Stomach (tissue), 4 donors: ENCODE results near the gene PHF21A.

Experiments used
- CTCF ChIP-seq, 7 experiments: fragments of 450-650 bp in 4 of 7; fragments of 200-600 bp in 3 of 7; sonication (generic) in 3 of 7; IDR thresholded peaks; one replicate each; pipeline ENCODE4 v1.5.1; 2016 to 2019; ENCODE audit warnings: antibody characterized with exemption in 7 of 7, control low read depth in 2 of 7, mild to moderate bottlenecking in 1 of 7
- EP300 ChIP-seq: sonication (generic); formaldehyde crosslinking; IDR thresholded peaks from one replicate; pipeline ENCODE4 v1.6.1; 2017; ENCODE audit warnings: antibody characterized with exemption
- POLR2A ChIP-seq, 4 donors: fragments of 450-650 bp; IDR thresholded peaks; one replicate each; pipeline ENCODE4 v1.6.1; 2016; ENCODE audit warnings: antibody characterized with exemption in 4 of 4, control low read depth in 2 of 4, mild to moderate bottlenecking in 1 of 4, moderate library complexity in 1 of 4
- POLR2AphosphoS5 ChIP-seq, 3 donors: sonication (generic); formaldehyde crosslinking; IDR thresholded peaks; one replicate each; pipeline ENCODE4 v1.6.1; 2016; ENCODE audit warnings: antibody characterized with exemption in 3 of 3

DNA sequence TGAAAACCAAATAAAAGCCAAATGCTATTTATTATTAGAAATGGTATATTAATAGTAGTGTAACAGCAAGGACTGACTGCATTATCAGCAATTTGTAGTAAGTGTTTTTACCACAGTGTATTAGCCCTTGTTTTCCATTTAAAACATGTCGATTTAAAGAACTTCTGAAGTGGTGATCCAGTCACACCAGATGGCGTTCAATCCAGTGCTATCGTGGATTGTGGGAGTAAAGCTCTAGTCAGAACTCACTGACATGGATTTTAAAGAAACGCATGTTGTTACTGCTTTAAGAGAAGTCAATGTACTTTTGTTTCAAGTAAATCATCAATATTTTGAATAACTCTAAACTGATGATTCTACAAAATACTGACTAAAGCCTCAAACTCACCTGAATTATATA is 147.7 kb downstream of the PHF21A start:
- TF ChIP-seq CTCF (IDR thresholded peaks at IDR 0.05), result no peak
- no peak for TF ChIP-seq EP300
- no peak for TF ChIP-seq POLR2A (IDR thresholded peaks at IDR 0.05)
- TF ChIP-seq POLR2AphosphoS5 (IDR thresholded peaks at IDR 0.05), result no peak
